ENCODE measurements around the gene MAP3K12. TPM values are rescaled to one million over a fixed set of nuclear protein-coding genes. Genes with fewer than 3 reads are reported as not detected.

MAP3K12 gene
- total and polyA plus RNA-seq, 4 donors, result 26.4 to 75.6 (median 47.0) TPM

DNA sequence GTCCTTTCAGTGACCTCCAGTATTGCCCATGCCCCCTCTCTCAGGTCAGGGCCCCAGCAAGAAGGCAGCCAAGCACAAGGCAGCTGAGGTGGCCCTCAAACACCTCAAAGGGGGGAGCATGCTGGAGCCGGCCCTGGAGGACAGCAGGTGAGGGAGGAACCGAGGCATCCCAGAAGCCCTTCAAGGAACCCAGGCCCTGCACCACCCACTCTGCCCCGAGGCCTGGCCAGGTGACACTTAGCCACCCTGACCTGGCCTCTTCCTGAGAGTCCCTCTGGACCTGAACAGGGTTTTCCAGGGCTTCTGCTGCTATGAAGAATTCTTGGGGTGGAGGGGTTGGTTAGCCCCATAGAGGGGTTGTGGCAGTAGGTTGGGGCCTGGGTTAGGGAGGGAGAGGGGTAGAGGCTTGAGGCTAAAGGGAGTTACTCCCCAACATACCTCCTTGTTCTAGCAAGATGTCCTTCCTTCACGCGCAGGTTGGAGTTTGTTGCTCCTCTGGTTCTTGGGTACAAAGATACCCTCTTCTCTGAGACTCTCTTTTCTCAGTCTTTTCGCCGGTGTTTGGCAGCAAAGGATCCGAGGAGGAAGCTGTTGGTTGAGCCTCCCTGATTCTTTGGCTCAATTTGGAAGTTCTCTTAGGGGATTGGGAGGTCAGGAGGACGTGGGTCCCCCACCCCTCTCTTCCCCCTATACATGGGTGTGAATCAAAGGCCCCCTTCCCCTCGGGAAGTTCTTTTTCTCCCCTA is 3.9 kb upstream of the MAP3K12 start:
- Histone ChIP-seq H3K36me3 (ENCODE audit: control insufficient read depth, insufficient read depth, low read length) (peaks cover 48% of the 10 kb centered on the region), H3K4me3 (ENCODE audit: low read depth, low read length) (no peak overlapping the region), H3K9me3 (ENCODE audit: control insufficient read depth, insufficient read depth, low read length) (no peaks in the 10 kb centered on the region), H3K27ac (ENCODE audit: low read depth, low read length) (no peak overlapping the region), H3K4me1 (ENCODE audit: control insufficient read depth, insufficient read depth, low read length) (peaks cover 42% of the 10 kb centered on the region), H3K27me3 (ENCODE audit: control insufficient read depth, insufficient read depth, low read length) (no peaks in the 10 kb centered on the region)
- peak in 1 of 6 donors; percentile 3 for DNase-seq (ENCODE audit: low read depth in 4 of 6, low spot score in 6 of 6)
- WGBS (ENCODE audit: insufficient coverage), result 89% methylated on average over 3 of the region's 10 CpGs

- Histone ChIP-seq H3K4me3 (ENCODE audit: low read depth, low read length) (peak overlapping the region; percentile 83), H3K4me1 (ENCODE audit: control insufficient read depth, insufficient read depth, low read length) (peaks cover 46% of the 10 kb centered on the region), H3K9me3 (ENCODE audit: control insufficient read depth, insufficient read depth, low read length) (no peaks in the 10 kb centered on the region), H3K27ac (ENCODE audit: low read depth, low read length) (peak overlapping the region; percentile 99), H3K27me3 (ENCODE audit: control insufficient read depth, insufficient read depth, low read length) (no peaks in the 10 kb centered on the region), H3K36me3 (ENCODE audit: control insufficient read depth, insufficient read depth, low read length) (peaks cover 46% of the 10 kb centered on the region)
- WGBS (ENCODE audit: insufficient coverage), result 62% methylated on average over 2 of the region's 9 CpGs
- DNase-seq (ENCODE audit: low read depth in 4 of 6, low spot score in 6 of 6), result no peak
These were observed 3.1 kb upstream of the MAP3K12 start for GRCh38 chr12:53502331-53502730.

DNA sequence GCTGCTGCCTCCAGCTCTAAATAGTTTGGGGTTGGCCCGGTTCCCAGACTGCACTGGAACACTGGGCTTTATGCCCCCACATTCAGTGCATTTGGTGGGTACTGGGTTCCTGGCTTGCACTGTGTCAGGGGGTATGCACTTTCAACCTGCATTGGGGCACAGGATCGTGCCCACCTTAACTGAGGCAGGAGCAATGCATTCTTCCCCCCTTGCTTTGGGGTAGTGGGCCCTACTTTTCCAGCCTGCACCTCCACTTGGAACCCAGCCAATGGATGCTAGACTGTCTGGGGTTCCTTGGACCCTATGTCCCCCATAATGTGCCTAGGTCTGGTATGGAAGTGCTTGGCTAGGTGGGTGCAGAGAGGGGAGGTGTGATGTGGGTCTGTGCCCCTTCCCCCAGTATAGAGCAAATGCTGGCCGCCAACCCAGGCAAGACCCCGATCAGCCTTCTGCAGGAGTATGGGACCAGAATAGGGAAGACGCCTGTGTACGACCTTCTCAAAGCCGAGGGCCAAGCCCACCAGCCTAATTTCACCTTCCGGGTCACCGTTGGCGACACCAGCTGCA is 2.4 kb upstream of the MAP3K12 start:
- H3K4me1 ChIP-seq (ENCODE audit: control insufficient read depth, insufficient read depth, low read length), result peaks cover 48% of the 10 kb centered on the region
- peak overlapping the region; percentile 99 for H3K27ac ChIP-seq (ENCODE audit: low read depth, low read length)
- WGBS (ENCODE audit: insufficient coverage), result 73% methylated on average over 6 of the region's 10 CpGs
- H3K36me3 ChIP-seq (ENCODE audit: control insufficient read depth, insufficient read depth, low read length), result peaks cover 41% of the 10 kb centered on the region
- H3K4me3 ChIP-seq (ENCODE audit: low read depth, low read length), result peak overlapping the region; percentile 83
- no peak for DNase-seq (ENCODE audit: low read depth in 4 of 6, low spot score in 6 of 6)
- H3K9me3 ChIP-seq (ENCODE audit: control insufficient read depth, insufficient read depth, low read length), result no peaks in the 10 kb centered on the region
- H3K27me3 ChIP-seq (ENCODE audit: control insufficient read depth, insufficient read depth, low read length), result no peaks in the 10 kb centered on the region

GRCh38 chr12:53500776-53501614 is 1.7 kb upstream of the MAP3K12 start, which contains the start of gene TARBP2:
Gene TARBP2, plus strand, starts transcription at chr12:53501283. Its CDS starts 126 bp downstream, at chr12:53501409.
- no peaks in the 10 kb centered on the region for H3K9me3 ChIP-seq (ENCODE audit: control insufficient read depth, insufficient read depth, low read length)
- H3K27ac ChIP-seq (ENCODE audit: low read depth, low read length), result peak within 1 kb of the TSS; percentile 99
- WGBS (ENCODE audit: insufficient coverage), result under 1% methylated on average over 66 of the region's 74 CpGs
- DNase-seq (ENCODE audit: low read depth in 4 of 6, low spot score in 6 of 6), result peak; percentile 97 to 100 (median 99)
- peak within 1 kb of the TSS; percentile 83 for H3K4me3 ChIP-seq (ENCODE audit: low read depth, low read length)
- no peaks in the 10 kb centered on the region for H3K27me3 ChIP-seq (ENCODE audit: control insufficient read depth, insufficient read depth, low read length)
- peaks cover 51% of the 10 kb centered on the region for H3K4me1 ChIP-seq (ENCODE audit: control insufficient read depth, insufficient read depth, low read length)
- H3K36me3 ChIP-seq (ENCODE audit: control insufficient read depth, insufficient read depth, low read length), result peaks cover 34% of the 10 kb centered on the region

DNA sequence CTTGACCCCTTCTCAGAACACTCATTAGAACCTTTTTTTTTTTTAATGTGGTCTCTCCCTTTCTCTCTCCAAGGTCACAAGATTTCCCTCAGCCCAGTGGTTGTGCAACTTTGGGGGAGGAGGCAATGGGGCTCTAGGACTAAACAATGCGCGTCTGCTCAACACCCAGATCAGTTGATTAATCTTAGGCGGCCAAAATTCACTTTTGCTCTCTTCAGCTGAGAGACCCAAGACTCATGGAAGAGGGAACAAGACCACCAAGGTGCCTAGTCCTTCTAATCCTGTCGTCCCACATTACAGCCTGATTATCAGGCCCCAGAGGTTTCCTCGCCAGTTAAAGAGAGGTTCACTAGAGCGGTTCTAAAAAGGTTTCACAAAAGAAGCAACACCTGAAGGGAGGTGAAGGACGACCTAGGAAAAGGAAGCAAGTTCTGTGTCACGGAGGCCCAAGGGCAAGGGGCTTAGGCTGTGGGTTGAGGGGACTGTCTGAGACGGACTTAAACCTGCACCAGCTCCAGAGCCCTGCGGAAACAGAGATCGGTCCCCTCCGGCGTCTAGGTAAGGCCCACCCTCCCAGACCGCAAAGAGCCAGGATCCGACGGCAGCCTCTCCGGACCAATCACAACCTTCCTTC is 1.0 kb upstream of the MAP3K12 start:
- H3K4me3 ChIP-seq (ENCODE audit: low read depth, low read length), result peak overlapping the region; percentile 83
- peak overlapping the region; percentile 99 for H3K27ac ChIP-seq (ENCODE audit: low read depth, low read length)
- DNase-seq (ENCODE audit: low read depth in 4 of 6, low spot score in 6 of 6), result peak in 1 of 6 donors; percentile 22
- no peaks in the 10 kb centered on the region for H3K9me3 ChIP-seq (ENCODE audit: control insufficient read depth, insufficient read depth, low read length)
- H3K4me1 ChIP-seq (ENCODE audit: control insufficient read depth, insufficient read depth, low read length), result peaks cover 49% of the 10 kb centered on the region
- H3K27me3 ChIP-seq (ENCODE audit: control insufficient read depth, insufficient read depth, low read length), result no peaks in the 10 kb centered on the region
- 2% methylated on average over 10 of the region's 17 CpGs for WGBS (ENCODE audit: insufficient coverage)
- peaks cover 26% of the 10 kb centered on the region for H3K36me3 ChIP-seq (ENCODE audit: control insufficient read depth, insufficient read depth, low read length)

DNA sequence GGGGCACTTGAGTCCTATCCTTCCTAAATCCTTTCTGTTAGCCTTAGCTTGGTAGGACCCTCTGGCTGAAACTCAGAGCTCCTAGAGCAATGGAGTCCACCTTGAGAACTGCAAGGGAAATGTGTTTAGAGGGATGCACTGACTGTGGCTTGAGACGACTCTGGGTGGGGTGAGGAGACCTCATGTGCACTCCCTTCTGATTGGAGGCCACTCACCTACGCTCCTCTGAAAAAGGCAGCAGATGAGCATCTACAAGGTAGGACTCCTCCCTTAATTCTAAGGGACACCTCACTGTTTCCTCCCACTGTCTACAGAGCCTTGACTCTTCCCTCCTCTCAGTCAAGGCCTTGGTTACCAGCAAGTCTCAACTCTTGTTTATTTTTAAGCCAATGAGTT is 1.0 kb downstream of the MAP3K12 start:
- Histone ChIP-seq H3K27ac (ENCODE audit: low read depth, low read length) (no peak overlapping the region), H3K4me1 (ENCODE audit: control insufficient read depth, insufficient read depth, low read length) (peaks cover 59% of the 10 kb centered on the region), H3K36me3 (ENCODE audit: control insufficient read depth, insufficient read depth, low read length) (peaks cover 7% of the 10 kb centered on the region), H3K27me3 (ENCODE audit: control insufficient read depth, insufficient read depth, low read length) (no peaks in the 10 kb centered on the region), H3K9me3 (ENCODE audit: control insufficient read depth, insufficient read depth, low read length) (no peaks in the 10 kb centered on the region), H3K4me3 (ENCODE audit: low read depth, low read length) (no peak overlapping the region)
- DNase-seq (ENCODE audit: low read depth in 4 of 6, low spot score in 6 of 6), result no peak
- WGBS (ENCODE audit: insufficient coverage), result 17% methylated on average over 1 of the region's 2 CpGs

DNA sequence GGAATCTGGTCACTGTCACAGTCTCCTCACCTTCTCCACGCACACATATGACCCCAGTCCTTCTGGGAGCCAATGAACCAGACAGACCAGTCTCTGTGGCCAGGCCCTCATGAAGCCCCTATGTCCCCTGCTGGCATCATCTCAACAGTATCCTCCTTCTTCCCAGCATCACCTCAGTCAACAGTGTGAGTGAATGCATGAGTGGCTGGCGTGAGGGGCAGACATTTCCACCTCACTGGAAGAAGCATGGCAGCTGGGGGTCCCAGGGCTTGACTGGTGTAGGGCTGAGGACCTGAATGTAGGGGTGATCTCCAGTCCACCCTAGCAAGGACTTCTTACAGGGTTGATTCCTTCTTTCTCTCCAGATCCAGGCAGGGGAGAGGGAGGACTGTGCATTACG is 1.8 kb downstream of the MAP3K12 start:
- 100% methylated on average over 1 of the region's 3 CpGs for WGBS (ENCODE audit: insufficient coverage)
- H3K36me3 ChIP-seq (ENCODE audit: control insufficient read depth, insufficient read depth, low read length), result peaks cover 4% of the 10 kb centered on the region
- H3K4me3 ChIP-seq (ENCODE audit: low read depth, low read length), result no peak overlapping the region
- no peak overlapping the region for H3K27ac ChIP-seq (ENCODE audit: low read depth, low read length)
- H3K4me1 ChIP-seq (ENCODE audit: control insufficient read depth, insufficient read depth, low read length), result peaks cover 56% of the 10 kb centered on the region
- no peak for DNase-seq (ENCODE audit: low read depth in 4 of 6, low spot score in 6 of 6)
- no peaks in the 10 kb centered on the region for H3K27me3 ChIP-seq (ENCODE audit: control insufficient read depth, insufficient read depth, low read length)
- H3K9me3 ChIP-seq (ENCODE audit: control insufficient read depth, insufficient read depth, low read length), result no peaks in the 10 kb centered on the region

DNA sequence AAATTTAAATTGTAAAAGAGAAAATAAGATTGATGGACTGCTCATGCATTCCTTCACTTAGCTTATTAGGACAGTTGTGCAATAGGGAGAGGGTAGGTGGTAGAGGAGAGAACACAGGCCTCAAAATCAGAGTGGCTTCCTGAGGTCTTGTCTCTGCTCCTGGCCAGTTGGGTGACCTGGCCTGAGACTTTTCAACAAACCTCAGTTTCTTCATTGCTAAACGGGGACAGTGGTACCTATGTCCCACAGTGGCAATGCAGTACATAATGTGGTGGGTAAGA is 2.6 kb downstream of the MAP3K12 start:
- Histone ChIP-seq H3K4me3 (ENCODE audit: low read depth, low read length) (no peak overlapping the region), H3K36me3 (ENCODE audit: control insufficient read depth, insufficient read depth, low read length) (peaks cover 4% of the 10 kb centered on the region), H3K27ac (ENCODE audit: low read depth, low read length) (peak overlapping the region; percentile 8), H3K27me3 (ENCODE audit: control insufficient read depth, insufficient read depth, low read length) (no peaks in the 10 kb centered on the region), H3K4me1 (ENCODE audit: control insufficient read depth, insufficient read depth, low read length) (peaks cover 55% of the 10 kb centered on the region), H3K9me3 (ENCODE audit: control insufficient read depth, insufficient read depth, low read length) (no peaks in the 10 kb centered on the region)
- DNase-seq (ENCODE audit: low read depth in 4 of 6, low spot score in 6 of 6), result no peak
- no CpG with 5 or more reads among the region's 1 CpG for WGBS (ENCODE audit: insufficient coverage)

GRCh38 chr12:53495903-53496751 is 3.1 kb downstream of the MAP3K12 start:
- Histone ChIP-seq H3K27ac (ENCODE audit: low read depth, low read length) (peak overlapping the region; percentile 74), H3K4me3 (ENCODE audit: low read depth, low read length) (no peak overlapping the region), H3K4me1 (ENCODE audit: control insufficient read depth, insufficient read depth, low read length) (peaks cover 54% of the 10 kb centered on the region), H3K27me3 (ENCODE audit: control insufficient read depth, insufficient read depth, low read length) (no peaks in the 10 kb centered on the region), H3K36me3 (ENCODE audit: control insufficient read depth, insufficient read depth, low read length) (peaks cover 4% of the 10 kb centered on the region), H3K9me3 (ENCODE audit: control insufficient read depth, insufficient read depth, low read length) (no peaks in the 10 kb centered on the region)
- peak in 1 of 6 donors; percentile 77 for DNase-seq (ENCODE audit: low read depth in 4 of 6, low spot score in 6 of 6)
- no CpG with 5 or more reads among the region's 5 CpGs for WGBS (ENCODE audit: insufficient coverage)
